ENCODE results near the gene SLC25A34. TPM values are rescaled to one million over a fixed set of nuclear protein-coding genes. Genes with fewer than 3 reads are reported as not detected.

The SLC25A34 gene
- total RNA-seq, 1 donor from 2014 or later, result 6.1 TPM

DNA sequence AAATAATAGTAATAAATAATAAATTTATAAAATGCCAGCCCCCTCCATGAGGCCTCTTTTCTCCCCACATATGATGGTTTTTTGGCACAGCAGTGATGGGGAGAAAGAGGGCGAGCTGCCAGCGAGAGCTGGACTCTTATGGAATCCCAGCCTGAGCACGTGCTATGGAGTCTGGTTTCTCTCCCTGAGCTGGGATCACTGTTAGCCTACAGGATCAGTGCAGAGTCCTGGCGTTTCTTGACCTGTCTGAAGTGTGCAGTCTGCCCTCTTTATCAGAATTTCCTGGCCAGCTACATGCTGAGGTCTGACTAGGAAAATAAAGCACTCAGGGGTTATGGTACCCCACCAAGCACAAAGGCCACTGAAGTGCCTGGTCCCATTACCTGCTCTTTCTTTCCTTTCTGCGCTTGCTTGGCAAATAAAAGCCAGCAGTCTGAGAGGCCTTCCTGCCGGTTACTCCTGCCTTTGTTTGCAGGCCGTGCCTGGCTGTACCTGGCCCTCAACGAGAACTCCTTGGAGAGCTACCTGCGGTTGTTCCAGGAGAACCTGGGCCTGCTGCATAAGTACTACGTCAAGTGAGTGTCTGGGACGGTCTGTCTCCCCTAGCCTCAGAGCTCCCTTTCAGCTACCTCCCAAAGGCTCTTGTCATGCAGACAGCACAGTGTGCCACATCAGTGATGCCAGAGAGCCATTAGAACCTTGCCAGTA, 18.5 kb upstream of the SLC25A34 start:
- TF ChIP-seq, protein P1, sequence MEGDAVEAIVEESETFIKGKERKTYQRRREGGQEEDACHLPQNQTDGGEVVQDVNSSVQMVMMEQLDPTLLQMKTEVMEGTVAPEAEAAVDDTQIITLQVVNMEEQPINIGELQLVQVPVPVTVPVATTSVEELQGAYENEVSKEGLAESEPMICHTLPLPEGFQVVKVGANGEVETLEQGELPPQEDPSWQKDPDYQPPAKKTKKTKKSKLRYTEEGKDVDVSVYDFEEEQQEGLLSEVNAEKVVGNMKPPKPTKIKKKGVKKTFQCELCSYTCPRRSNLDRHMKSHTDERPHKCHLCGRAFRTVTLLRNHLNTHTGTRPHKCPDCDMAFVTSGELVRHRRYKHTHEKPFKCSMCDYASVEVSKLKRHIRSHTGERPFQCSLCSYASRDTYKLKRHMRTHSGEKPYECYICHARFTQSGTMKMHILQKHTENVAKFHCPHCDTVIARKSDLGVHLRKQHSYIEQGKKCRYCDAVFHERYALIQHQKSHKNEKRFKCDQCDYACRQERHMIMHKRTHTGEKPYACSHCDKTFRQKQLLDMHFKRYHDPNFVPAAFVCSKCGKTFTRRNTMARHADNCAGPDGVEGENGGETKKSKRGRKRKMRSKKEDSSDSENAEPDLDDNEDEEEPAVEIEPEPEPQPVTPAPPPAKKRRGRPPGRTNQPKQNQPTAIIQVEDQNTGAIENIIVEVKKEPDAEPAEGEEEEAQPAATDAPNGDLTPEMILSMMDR (IDR thresholded peaks at IDR 0.05; ENCODE audit: unreplicated experiment), result no peak
- no peak overlapping the region for H3K27ac Mint-ChIP-seq
- peaks cover 5% of the 10 kb centered on the region for H3K4me1 Mint-ChIP-seq
- H3K9me3 Mint-ChIP-seq, result no peaks in the 10 kb centered on the region
- no peak for DNase-seq (ENCODE audit: low spot score in 2 of 2, unreplicated experiment in 2 of 2)
- no peak overlapping the region for H3K4me3 Mint-ChIP-seq
- no peaks in the 10 kb centered on the region for H3K27me3 Mint-ChIP-seq (ENCODE audit: low read depth)
- H3K36me3 Mint-ChIP-seq, result peaks cover 21% of the 10 kb centered on the region

DNA sequence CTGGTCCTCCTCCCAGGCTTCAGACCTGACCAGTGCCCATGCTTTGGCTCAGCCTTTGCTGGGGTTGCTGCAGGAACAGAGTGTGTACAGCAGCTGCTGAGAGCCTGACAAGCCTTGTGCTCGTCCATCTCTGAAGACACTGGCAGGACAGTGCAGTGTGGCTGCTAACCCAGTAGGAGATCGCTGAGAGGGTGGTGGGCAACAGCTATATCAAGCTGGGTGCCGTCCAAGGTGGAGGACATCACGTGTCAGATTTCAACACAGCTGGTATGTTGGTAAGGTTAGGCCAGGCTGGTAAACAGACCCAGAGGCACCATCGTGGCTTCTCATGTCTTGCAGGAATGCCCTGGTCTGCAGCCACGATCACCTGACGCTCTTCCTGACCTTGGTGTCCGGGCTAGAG, 17.9 kb upstream of the SLC25A34 start:
- peaks cover 23% of the 10 kb centered on the region for H3K36me3 Mint-ChIP-seq
- H3K4me3 Mint-ChIP-seq, result no peak overlapping the region
- no peak overlapping the region for H3K27ac Mint-ChIP-seq
- TF ChIP-seq, protein P1 (IDR thresholded peaks at IDR 0.05; ENCODE audit: unreplicated experiment), result no peak
- H3K4me1 Mint-ChIP-seq, result peaks cover 6% of the 10 kb centered on the region
- no peaks in the 10 kb centered on the region for H3K27me3 Mint-ChIP-seq (ENCODE audit: low read depth)
- DNase-seq (ENCODE audit: low spot score in 2 of 2, unreplicated experiment in 2 of 2), result no peak
- no peaks in the 10 kb centered on the region for H3K9me3 Mint-ChIP-seq

DNA sequence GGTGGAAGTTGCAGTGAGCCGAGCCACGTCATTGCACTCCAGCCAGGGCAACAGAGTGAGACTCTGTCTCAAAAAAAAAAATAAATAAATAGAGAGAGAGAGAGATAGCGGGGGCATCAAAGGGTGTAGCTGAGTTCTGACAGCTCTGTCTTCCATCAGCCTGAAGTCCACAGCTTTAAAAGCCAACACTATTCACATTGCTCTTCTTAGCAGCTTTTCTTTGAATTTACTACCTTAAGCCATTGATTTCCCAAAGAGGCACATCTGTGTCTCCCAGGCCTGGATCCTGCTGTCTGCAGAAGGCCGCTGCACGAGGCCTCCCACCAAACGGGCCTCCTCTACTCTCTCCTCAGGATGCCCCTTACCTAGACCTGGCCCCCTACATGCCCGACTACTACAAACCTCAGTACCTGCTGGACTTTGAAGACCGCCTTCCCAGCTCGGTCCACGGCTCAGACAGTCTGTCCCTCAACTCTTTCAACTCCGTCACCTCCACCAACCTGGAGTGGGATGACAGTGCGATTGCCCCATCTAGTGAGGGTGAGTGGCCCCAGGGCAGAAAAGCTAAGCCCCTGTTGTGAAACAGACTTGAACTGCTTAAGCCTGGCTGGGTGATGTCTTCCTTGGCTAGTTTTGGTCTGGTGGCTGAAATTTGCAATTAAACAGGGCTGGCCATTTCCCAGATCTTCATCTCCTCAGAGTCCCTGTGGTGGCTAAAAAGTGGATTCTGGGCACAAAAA, 16.5 kb upstream of the SLC25A34 start:
- no peaks in the 10 kb centered on the region for H3K9me3 Mint-ChIP-seq
- TF ChIP-seq, protein P1 (IDR thresholded peaks at IDR 0.05; ENCODE audit: unreplicated experiment), result no peak
- DNase-seq (ENCODE audit: low spot score in 2 of 2, unreplicated experiment in 2 of 2), result no peak
- H3K4me3 Mint-ChIP-seq, result no peak overlapping the region
- H3K4me1 Mint-ChIP-seq, result peaks cover 3% of the 10 kb centered on the region
- no peak overlapping the region for H3K27ac Mint-ChIP-seq
- no peaks in the 10 kb centered on the region for H3K27me3 Mint-ChIP-seq (ENCODE audit: low read depth)
- peaks cover 22% of the 10 kb centered on the region for H3K36me3 Mint-ChIP-seq

DNA sequence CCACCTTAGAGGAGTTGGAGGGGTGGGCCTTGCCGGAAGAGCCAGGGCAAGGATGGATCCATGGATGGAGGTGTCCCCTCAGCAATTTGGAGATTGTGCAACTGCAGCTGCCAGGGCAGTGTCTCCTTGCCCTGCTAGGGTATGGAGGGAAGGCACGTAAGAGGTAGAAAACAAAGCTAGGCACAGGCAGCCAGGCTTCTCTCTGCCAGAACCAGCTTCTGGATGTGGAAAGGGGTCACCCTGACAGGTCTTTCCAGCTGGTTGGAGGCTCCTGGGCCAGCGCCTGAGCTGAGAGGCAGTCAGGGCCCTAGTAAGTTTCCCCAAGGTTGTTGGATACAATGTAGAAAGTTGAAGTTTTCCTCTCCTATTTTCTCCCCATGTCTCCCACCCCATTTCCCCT, 15.2 kb upstream of the SLC25A34 start:
- Mint-ChIP-seq H3K27me3 (ENCODE audit: low read depth) (no peaks in the 10 kb centered on the region), H3K36me3 (peaks cover 23% of the 10 kb centered on the region), H3K9me3 (no peaks in the 10 kb centered on the region), H3K4me1 (peaks cover 2% of the 10 kb centered on the region), H3K4me3 (no peak overlapping the region), H3K27ac (no peak overlapping the region)
- DNase-seq (ENCODE audit: low spot score in 2 of 2, unreplicated experiment in 2 of 2), result no peak
- TF ChIP-seq, protein P1 (IDR thresholded peaks at IDR 0.05; ENCODE audit: unreplicated experiment), result no peak

DNA sequence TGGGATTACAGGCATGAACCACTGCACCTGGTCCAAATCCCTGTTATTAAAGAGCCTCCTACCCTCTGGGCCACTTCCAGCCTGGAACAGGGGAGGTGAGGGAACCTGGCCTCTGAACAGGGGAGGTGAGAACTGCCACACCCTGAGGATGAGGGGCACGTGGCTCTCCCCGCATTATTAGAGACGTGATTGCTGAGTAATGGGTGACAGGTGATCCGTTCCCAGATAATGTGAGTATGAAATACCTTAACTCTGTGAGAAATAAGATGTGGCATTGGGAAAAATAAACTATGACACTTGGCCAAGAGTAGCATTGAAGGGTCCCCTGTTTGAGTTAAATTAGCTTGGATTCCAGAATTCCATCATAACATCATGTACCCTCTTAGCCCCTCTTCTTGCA, 13.6 kb upstream of the SLC25A34 start:
- no peaks in the 10 kb centered on the region for H3K9me3 Mint-ChIP-seq

More for the DNA sequence above, 13.6 kb upstream of the SLC25A34 start:
- H3K4me1 Mint-ChIP-seq, result peaks cover 2% of the 10 kb centered on the region
- TF ChIP-seq, protein P1 (IDR thresholded peaks at IDR 0.05; ENCODE audit: unreplicated experiment), result no peak
- no peaks in the 10 kb centered on the region for H3K27me3 Mint-ChIP-seq (ENCODE audit: low read depth)
- no peak for DNase-seq (ENCODE audit: low spot score in 2 of 2, unreplicated experiment in 2 of 2)
- H3K36me3 Mint-ChIP-seq, result peaks cover 21% of the 10 kb centered on the region
- no peak overlapping the region for H3K4me3 Mint-ChIP-seq
- H3K27ac Mint-ChIP-seq, result no peak overlapping the region

Measured in mesothelial cell of epicardium (in vitro differentiated cells).